RWPE2 (cell line): ENCODE data around the gene RARA.
A peak's percentile ranks its signal among the peaks of the same experiment; 100 is the strongest.

Experiments
- ATAC-seq: fragments of 200-7000 bp; cut with Tn5 transposase; 3 replicates; pipeline ENCODE4 v1.9.1; 2021; ENCODE audit warnings: low read depth
- DNase-seq: peaks from one replicate; pipeline ENCODE4 v3.0.0-alpha.2; 2020; ENCODE audit warnings: low spot score
- H3K27ac ChIP-seq: fragments of 450-650 bp; 2 replicates; pipeline ENCODE4 v1.5.1; 2017; ENCODE audit warnings: mild to moderate bottlenecking; ENCODE audit not compliant: poor library complexity, severe bottlenecking
- H3K27me3 ChIP-seq: fragments of 250-450 bp; sonication (Bioruptor Pico); 2 replicates; pipeline ENCODE4 v1.5.1; 2021; ENCODE audit warnings: mild to moderate bottlenecking, moderate library complexity; ENCODE audit not compliant: insufficient read depth, poor library complexity, severe bottlenecking
- H3K36me3 ChIP-seq: fragments of 250-450 bp; sonication (Bioruptor Pico); 2 replicates; pipeline ENCODE4 v1.5.1; 2020; ENCODE audit warnings: low read depth, mild to moderate bottlenecking, moderate library complexity
- H3K4me1 ChIP-seq: fragments of 250-450 bp; sonication (Bioruptor Pico); 2 replicates; pipeline ENCODE4 v1.5.1; 2021; ENCODE audit warnings: mild to moderate bottlenecking, moderate library complexity; ENCODE audit not compliant: insufficient read depth, poor library complexity, severe bottlenecking
- H3K4me3 ChIP-seq: fragments of 250-450 bp; sonication (Bioruptor Pico); 2 replicates; pipeline ENCODE4 v1.5.1; 2021; ENCODE audit warnings: mild to moderate bottlenecking, moderate library complexity; ENCODE audit not compliant: severe bottlenecking
- H3K9me3 ChIP-seq: fragments of 250-450 bp; sonication (Bioruptor Pico); 2 replicates; pipeline ENCODE4 v1.5.1; 2021; ENCODE audit warnings: mild to moderate bottlenecking, moderate library complexity; ENCODE audit not compliant: severe bottlenecking
- TF ChIP-seq, protein P1 (sequence below): fragments of 450-650 bp; IDR thresholded peaks from one replicate; pipeline ENCODE4 v1.5.1; 2017; ENCODE audit warnings: mild to moderate bottlenecking, moderate library complexity; ENCODE audit not compliant: poor library complexity, severe bottlenecking

Gene RARA

DNA sequence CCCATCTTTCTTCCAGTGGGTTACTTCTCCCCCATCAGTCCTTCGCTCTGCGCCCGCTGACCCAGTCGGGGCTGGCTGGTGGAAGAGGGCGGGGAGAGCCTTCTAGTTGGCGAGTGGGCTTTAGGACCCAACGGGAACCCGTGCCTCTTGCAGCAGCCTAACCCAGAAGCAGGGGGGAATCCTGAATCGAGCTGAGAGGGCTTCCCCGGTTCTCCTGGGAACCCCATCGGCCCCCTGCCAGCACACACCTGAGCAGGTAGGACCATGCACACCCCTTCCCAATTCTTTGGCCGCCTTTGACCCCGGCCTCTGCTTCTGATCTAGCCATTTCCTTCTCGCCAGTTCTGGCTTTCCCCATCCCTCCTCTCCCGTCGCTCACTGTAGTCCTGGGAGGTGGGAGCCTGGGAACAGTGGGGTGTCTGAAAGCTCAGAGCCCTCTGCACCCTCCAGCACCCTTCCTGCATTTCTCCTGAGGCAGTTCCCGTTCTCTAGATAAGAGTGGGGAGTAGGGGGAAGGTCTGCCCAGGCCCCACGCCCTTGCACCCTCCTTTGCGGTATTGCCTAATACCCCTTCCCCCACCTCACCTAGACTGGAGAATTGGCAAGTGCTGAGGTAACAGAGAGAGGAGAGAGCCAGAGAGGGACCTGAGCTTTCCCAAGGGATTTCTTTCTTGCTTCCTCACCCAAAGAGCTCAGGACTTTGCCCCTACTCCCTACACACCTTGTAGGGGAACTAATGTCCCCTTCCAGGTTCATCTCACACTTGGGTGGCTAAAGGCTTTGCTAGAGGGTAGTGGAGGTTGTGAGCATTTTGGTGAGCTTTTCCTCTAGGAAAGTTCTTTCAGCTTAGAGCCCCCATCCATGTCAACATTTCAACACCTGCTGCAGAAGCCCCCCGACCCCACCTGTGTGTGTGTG is at the start of gene RARA:
TSS of gene RARA (plus strand) at position 150 of the 918 bp plus-strand sequence. CDS start 22,039 bp downstream, outside the sequence.
- DNase-seq (no peak), ATAC-seq (peak; percentile 55)
- Histone ChIP-seq H3K27me3 (no peaks in the 10 kb centered on the region), H3K4me3 (peak within 1 kb of the TSS; percentile 47), H3K9me3 (no peaks in the 10 kb centered on the region), H3K27ac (peak within 1 kb of the TSS; percentile 97), H3K4me1 (peaks cover 68% of the 10 kb centered on the region), H3K36me3 (no peaks in the 10 kb centered on the region)
- TF ChIP-seq, protein P1, sequence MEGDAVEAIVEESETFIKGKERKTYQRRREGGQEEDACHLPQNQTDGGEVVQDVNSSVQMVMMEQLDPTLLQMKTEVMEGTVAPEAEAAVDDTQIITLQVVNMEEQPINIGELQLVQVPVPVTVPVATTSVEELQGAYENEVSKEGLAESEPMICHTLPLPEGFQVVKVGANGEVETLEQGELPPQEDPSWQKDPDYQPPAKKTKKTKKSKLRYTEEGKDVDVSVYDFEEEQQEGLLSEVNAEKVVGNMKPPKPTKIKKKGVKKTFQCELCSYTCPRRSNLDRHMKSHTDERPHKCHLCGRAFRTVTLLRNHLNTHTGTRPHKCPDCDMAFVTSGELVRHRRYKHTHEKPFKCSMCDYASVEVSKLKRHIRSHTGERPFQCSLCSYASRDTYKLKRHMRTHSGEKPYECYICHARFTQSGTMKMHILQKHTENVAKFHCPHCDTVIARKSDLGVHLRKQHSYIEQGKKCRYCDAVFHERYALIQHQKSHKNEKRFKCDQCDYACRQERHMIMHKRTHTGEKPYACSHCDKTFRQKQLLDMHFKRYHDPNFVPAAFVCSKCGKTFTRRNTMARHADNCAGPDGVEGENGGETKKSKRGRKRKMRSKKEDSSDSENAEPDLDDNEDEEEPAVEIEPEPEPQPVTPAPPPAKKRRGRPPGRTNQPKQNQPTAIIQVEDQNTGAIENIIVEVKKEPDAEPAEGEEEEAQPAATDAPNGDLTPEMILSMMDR, result no peak

DNA sequence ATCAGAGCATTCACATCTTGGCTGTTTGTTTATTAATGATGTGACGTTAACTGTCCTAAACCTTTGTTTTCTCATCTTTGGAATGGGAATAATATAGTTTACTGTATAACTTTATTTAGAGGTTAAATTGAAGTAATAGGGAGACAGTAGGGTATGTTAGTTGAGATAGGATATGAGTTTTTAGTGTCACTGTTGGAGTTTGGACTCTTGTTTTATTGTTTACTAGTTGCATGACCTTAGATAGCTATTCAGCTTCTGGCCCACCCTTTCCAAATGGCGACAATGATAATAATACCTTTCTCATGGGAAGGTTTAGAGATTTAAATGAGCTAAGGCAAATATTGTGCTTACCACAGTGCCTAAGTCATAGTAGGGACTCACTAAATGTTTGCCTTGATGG is 49.5 kb upstream of the RARA start:
- Histone ChIP-seq H3K27ac (no peak overlapping the region), H3K4me1 (no peaks in the 10 kb centered on the region), H3K27me3 (no peaks in the 10 kb centered on the region), H3K4me3 (no peak overlapping the region), H3K36me3 (peaks cover 58% of the 10 kb centered on the region), H3K9me3 (no peaks in the 10 kb centered on the region)
- DNase-seq (no peak), ATAC-seq (no peak)
- TF ChIP-seq, protein P1, result no peak

DNA sequence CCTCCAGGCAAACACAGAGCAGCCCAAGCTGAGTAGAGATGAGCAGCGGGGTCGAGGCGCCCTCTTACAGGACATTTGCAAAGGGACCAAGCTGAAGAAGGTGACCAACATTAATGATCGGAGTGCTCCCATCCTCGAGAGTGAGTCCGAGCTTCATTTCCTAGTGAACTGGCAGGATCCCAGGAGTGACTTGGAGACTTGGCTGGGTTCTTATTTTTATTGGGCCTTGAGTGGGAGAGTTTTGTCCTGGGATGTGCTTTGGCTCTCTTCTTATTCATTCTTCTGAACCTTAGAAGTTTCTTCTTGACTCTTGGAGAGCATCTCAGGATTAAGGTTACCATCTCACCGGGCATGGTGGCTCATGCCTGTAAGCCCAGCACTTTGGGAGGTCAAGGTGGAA is 48.5 kb upstream of the RARA start:
- DNase-seq (no peak), ATAC-seq (no peak)
- no peaks in the 10 kb centered on the region for H3K9me3 ChIP-seq
- H3K4me3 ChIP-seq, result no peak overlapping the region
- H3K27ac ChIP-seq, result no peak overlapping the region
- H3K4me1 ChIP-seq, result no peaks in the 10 kb centered on the region
- no peaks in the 10 kb centered on the region for H3K27me3 ChIP-seq
- TF ChIP-seq, protein P1, result no peak
- H3K36me3 ChIP-seq, result peaks cover 68% of the 10 kb centered on the region

DNA sequence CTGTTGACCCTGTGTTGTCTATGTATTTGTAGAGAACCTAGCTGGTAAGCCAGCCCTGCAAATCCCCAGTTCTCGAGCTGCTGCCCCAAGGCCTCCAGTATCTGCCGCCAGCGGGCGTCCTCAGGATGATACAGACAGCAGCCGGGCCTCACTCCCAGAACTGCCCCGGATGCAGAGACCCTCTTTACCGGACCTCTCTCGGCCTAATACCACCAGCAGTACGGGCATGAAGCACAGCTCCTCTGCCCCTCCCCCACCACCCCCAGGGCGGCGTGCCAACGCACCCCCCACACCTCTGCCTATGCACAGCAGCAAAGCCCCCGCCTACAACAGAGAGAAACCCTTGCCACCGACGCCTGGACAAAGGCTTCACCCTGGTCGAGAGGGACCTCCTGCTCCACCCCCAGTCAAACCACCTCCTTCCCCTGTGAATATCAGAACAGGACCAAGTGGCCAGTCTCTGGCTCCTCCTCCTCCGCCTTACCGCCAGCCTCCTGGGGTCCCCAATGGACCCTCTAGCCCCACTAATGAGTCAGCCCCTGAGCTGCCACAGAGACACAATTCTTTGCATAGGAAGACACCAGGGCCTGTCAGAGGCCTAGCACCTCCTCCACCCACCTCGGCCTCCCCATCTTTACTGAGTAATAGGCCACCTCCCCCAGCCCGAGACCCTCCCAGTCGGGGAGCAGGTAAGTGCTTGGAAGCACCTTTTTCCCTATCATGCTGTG is 44.4 kb upstream of the RARA start:
- no peak overlapping the region for H3K4me3 ChIP-seq
- ATAC-seq (no peak), DNase-seq (no peak)
- peaks cover 69% of the 10 kb centered on the region for H3K36me3 ChIP-seq
- H3K27ac ChIP-seq, result no peak overlapping the region
- TF ChIP-seq, protein P1, result no peak
- H3K9me3 ChIP-seq, result no peaks in the 10 kb centered on the region
- H3K27me3 ChIP-seq, result no peaks in the 10 kb centered on the region
- no peaks in the 10 kb centered on the region for H3K4me1 ChIP-seq
